Kidney epithelial cell (primary cell): ENCODE data around the gene ESYT3. TPM values are rescaled to one million over a fixed set of nuclear protein-coding genes. Genes with fewer than 3 reads are reported as not detected.
"Not testable (repeated sequence)": the region's sequence is repeated elsewhere in the genome, so short reads cannot be mapped to it uniquely, and the experiment has no call there.

ENCODE experiments used
- DNase-seq: peaks from one replicate; pipeline ENCODE4 v3.0.0-alpha.2; 2010; ENCODE audit warnings: low read depth
- H3K27me3 ChIP-seq: 2 replicates; pipeline ENCODE4 v1.6.0; 2011; ENCODE audit warnings: low read length; ENCODE audit not compliant: control insufficient read depth, insufficient read depth
- H3K36me3 ChIP-seq: 2 replicates; pipeline ENCODE4 v1.5.1; 2011; ENCODE audit warnings: low read length; ENCODE audit not compliant: control insufficient read depth, insufficient read depth
- H3K4me3 ChIP-seq: 2 replicates; pipeline ENCODE4 v1.5.1; 2011; ENCODE audit warnings: low read depth, mild to moderate bottlenecking, control low read depth, low read length
- CTCF ChIP-seq: IDR thresholded peaks from 2 replicates; pipeline ENCODE4 v1.5.1; 2011; ENCODE audit warnings: mild to moderate bottlenecking, moderate library complexity, low read length, control low read depth, inconsistent platforms; ENCODE audit not compliant: insufficient read depth, poor library complexity, severe bottlenecking
- total RNA-seq: library from RNA; depleted of rRNA; stranded (reverse); fragments of >200 nt; gene quantifications from 2 replicates; pipeline ENCODE4 v1.2.3, GENCODE V29; 2015

Gene ESYT3
- total RNA-seq, 1 donor from 2014 or later = 1.9 TPM

- H3K27me3 ChIP-seq = no peaks in the 10 kb centered on the region
- no peak for TF ChIP-seq CTCF
- DNase-seq = no peak
- H3K4me3 ChIP-seq = no peak overlapping the region
- no peaks in the 10 kb centered on the region for H3K36me3 ChIP-seq
Measured at GRCh38 chr3:138452436-138452835, 18.0 kb downstream of the ESYT3 start.

- H3K27me3 ChIP-seq, H3K4me3 ChIP-seq, DNase-seq, H3K36me3 ChIP-seq: not testable (repeated sequence)
Measured at GRCh38 chr3:138453940-138454339, 19.5 kb downstream of the ESYT3 start.

- no peaks in the 10 kb centered on the region for H3K27me3 ChIP-seq
- TF ChIP-seq CTCF = no peak
- no peaks in the 10 kb centered on the region for H3K36me3 ChIP-seq
- DNase-seq = no peak
- no peak overlapping the region for H3K4me3 ChIP-seq
Measured at GRCh38 chr3:138455801-138456716, 21.6 kb downstream of the ESYT3 start.

- no peak for DNase-seq
- no peak for TF ChIP-seq CTCF
- Histone ChIP-seq H3K27me3 (no peaks in the 10 kb centered on the region), H3K36me3 (no peaks in the 10 kb centered on the region), H3K4me3 (no peak overlapping the region)
Measured at GRCh38 chr3:138456961-138457862, 22.8 kb downstream of the ESYT3 start.

GRCh38 chr3:138457863-138458735 is 23.7 kb downstream of the ESYT3 start:
- no peaks in the 10 kb centered on the region for H3K27me3 ChIP-seq
- TF ChIP-seq CTCF = no peak
- no peak overlapping the region for H3K4me3 ChIP-seq
- no peak for DNase-seq
- H3K36me3 ChIP-seq = no peaks in the 10 kb centered on the region
